Coronary artery (tissue), 2 donors: ENCODE data around the gene ODC1.
A peak's percentile ranks its signal among the peaks of the same experiment; 100 is the strongest.

ENCODE experiments used
- DNase-seq: peaks from one replicate; pipeline ENCODE4 v3.0.0-alpha.2; 2017; ENCODE audit warnings: low spot score
- H3K27ac ChIP-seq, 2 donors: fragments of 200-600 bp; sonication (generic); one replicate each; pipeline ENCODE4 v1.5.1; 2016 to 2019
- H3K4me3 ChIP-seq: fragments of 200-600 bp; sonication (generic); 2 replicates; pipeline ENCODE4 v1.5.1; 2016; ENCODE audit warnings: mild to moderate bottlenecking, moderate library complexity
- CTCF ChIP-seq: fragments of 200-600 bp; sonication (generic); IDR thresholded peaks from one replicate; pipeline ENCODE4 v1.5.1; 2019; ENCODE audit warnings: antibody characterized with exemption

ODC1 gene

GRCh38 chr2:10408649-10409579 lies 39.2 kb downstream of the ODC1 start:
- no peak for DNase-seq
- H3K4me3 ChIP-seq: no peak overlapping the region
- peak overlapping the region in 1 of 2 donors; percentile 94 for H3K27ac ChIP-seq
- peak; percentile 79 for TF ChIP-seq CTCF

DNA sequence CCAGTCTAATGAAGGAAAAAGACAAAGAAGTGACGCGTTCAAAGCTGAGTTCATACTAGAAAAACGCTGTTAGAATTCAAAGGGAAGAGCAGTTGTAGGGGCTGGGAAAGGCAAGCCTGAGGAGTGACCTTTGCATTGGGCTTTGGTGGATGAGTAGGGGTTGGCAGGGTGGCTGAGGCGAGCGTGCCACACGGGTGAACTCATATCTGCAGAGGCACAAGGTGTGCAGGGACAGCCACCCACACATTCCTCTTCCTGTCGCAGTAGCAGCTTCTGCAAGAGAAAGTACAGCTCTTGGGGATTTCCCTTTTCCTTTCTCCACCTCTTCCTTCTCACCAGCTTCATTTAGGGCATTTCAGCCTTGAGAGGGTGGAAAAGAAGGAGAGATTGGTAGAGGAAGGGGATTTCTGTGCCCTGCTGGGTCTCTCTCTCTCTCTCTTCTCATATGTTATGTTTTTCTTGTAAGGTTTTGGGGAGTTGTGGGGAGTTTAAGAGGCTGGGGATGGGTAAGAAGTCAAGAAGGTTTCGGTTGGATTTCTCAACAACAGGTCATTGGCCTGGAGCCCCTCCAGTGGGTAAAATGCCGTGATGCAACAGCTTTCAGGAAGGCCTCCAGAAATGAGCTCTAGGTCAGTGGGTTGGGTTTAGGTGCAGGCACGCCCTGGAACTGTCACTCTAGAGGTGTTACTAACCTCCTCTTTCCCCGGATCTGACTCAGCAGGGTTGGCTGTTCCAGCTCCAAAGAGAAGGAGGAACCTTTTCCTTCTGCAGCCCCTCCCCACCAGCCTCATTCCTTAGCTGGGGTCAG lies 40.1 kb downstream of the ODC1 start:
- H3K4me3 ChIP-seq: no peak overlapping the region
- peak overlapping the region in 1 of 2 donors; percentile 94 for H3K27ac ChIP-seq
- no peak for TF ChIP-seq CTCF
- DNase-seq: peak; percentile 84

DNA sequence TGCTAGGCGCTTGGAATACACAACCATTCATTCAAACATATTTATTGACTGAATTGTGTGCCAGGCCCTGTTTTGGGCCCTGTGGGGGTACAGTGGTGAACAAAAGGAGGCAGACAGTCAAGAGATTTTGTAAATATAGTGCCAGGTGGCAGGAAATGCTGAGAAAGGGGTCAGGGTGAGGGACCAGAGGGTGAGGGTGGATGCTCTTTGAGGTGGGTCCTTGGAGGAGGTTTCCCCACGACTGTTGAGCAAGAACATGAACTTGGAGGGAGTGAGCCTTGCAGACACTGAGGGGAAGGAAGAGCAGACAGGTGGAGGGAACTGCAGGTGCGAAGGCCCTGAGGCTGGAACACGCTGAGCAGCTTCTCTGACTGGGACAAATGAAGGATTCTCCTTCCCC lies 40.7 kb downstream of the ODC1 start:
- no peak for DNase-seq
- Histone ChIP-seq H3K27ac (peak overlapping the region in 1 of 2 donors; percentile 94), H3K4me3 (no peak overlapping the region)
- no peak for TF ChIP-seq CTCF

- Histone ChIP-seq H3K27ac (peak overlapping the region; percentile 83 to 94), H3K4me3 (peak overlapping the region; percentile 50)
- DNase-seq: no peak
- no peak for TF ChIP-seq CTCF
Observed at GRCh38 chr2:10406491-10407188, 41.5 kb downstream of the ODC1 start.

- peak; percentile 82 for DNase-seq
- peak overlapping the region; percentile 50 for H3K4me3 ChIP-seq
- TF ChIP-seq CTCF: no peak
- peak overlapping the region; percentile 83 to 94 for H3K27ac ChIP-seq
Observed at GRCh38 chr2:10406016-10406415, 42.1 kb downstream of the ODC1 start.

GRCh38 chr2:10405448-10405847 lies 42.7 kb downstream of the ODC1 start:
- DNase-seq: peak; percentile 97
- Histone ChIP-seq H3K4me3 (peak overlapping the region; percentile 50), H3K27ac (peak overlapping the region; percentile 83 to 94)
- TF ChIP-seq CTCF: no peak
